Measurements from ENCODE around the gene CACNA2D2.
A peak's percentile ranks its signal among the peaks of the same experiment; 100 is the strongest.

Gene CACNA2D2

GRCh38 chr3:50341537-50341936 lies 161.9 kb downstream of the CACNA2D2 start:
- DNase-seq = no peak

- peak; percentile 76 for DNase-seq
These were observed 162.7 kb downstream of the CACNA2D2 start, which contains the start of gene RASSF1 for GRCh38 chr3:50340448-50341329. RASSF1 (minus strand) TSS chr3:50340836; CDS start chr3:50340805, 31 bp downstream.

GRCh38 chr3:50340147-50340447 lies 163.3 kb downstream of the CACNA2D2 start:
- no peak for DNase-seq

- no peak for DNase-seq
These were observed 163.8 kb downstream of the CACNA2D2 start for GRCh38 chr3:50339485-50340146.

- DNase-seq = no peak
These were observed 164.5 kb downstream of the CACNA2D2 start for GRCh38 chr3:50338965-50339364.

GRCh38 chr3:50337175-50337861 lies 166.1 kb downstream of the CACNA2D2 start:
- DNase-seq = peak; percentile 95

- no peak for DNase-seq
These were observed 166.8 kb downstream of the CACNA2D2 start for GRCh38 chr3:50336452-50337174.

- no peak for DNase-seq
These were observed 168.9 kb downstream of the CACNA2D2 start for GRCh38 chr3:50334339-50335075.

GRCh38 chr3:50333744-50334328 lies 169.6 kb downstream of the CACNA2D2 start:
- no peak for DNase-seq

GRCh38 chr3:50331364-50331907 lies 172.0 kb downstream of the CACNA2D2 start:
- DNase-seq = no peak

GRCh38 chr3:50330330-50330729 lies 173.1 kb downstream of the CACNA2D2 start:
- DNase-seq = no peak

- DNase-seq = peak; percentile 95
These were observed 175.3 kb downstream of the CACNA2D2 start, which contains the start of gene TUSC2 for GRCh38 chr3:50327943-50328691. TUSC2 (minus strand) TSS chr3:50328223; CDS start chr3:50328099, 124 bp downstream.

GRCh38 chr3:50327129-50327528 lies 176.3 kb downstream of the CACNA2D2 start:
- DNase-seq = no peak

- DNase-seq = no peak
These were observed 177.3 kb downstream of the CACNA2D2 start for GRCh38 chr3:50326182-50326541.

- DNase-seq = no peak
These were observed 177.8 kb downstream of the CACNA2D2 start for GRCh38 chr3:50325497-50326181.

- no peak for DNase-seq
These were observed 178.3 kb downstream of the CACNA2D2 start for GRCh38 chr3:50325113-50325480.

- peak; percentile 70 for DNase-seq
These were observed 178.9 kb downstream of the CACNA2D2 start for GRCh38 chr3:50324351-50325112.

- DNase-seq = no peak
These were observed 179.7 kb downstream of the CACNA2D2 start for GRCh38 chr3:50323614-50324199.

GRCh38 chr3:50323092-50323600 lies 180.3 kb downstream of the CACNA2D2 start:
- no peak for DNase-seq

Data from CD4-positive, alpha-beta T cell treated with Interleukin-12 subunit alpha and Interleukin-12 subunit beta, for 1 hour (primary cell).